ENCODE measurements around the gene RMI1. TPM values are rescaled to one million over a fixed set of nuclear protein-coding genes. Genes with fewer than 3 reads are reported as not detected.

The RMI1 gene
- total and polyA plus RNA-seq, 2 experiments from 2014 or later, result 4.2 to 5.8 TPM

- no peak for DNase-seq (ENCODE audit: low spot score)
- WGBS (ENCODE audit: low lambda C conversion rate, missing lambda C conversion rate), result 76% methylated on average over 4 of the region's 4 CpGs
Observed at GRCh38 chr9:83996126-83996525, 15.5 kb downstream of the RMI1 start.

GRCh38 chr9:83999141-83999918 is 18.7 kb downstream of the RMI1 start:
- no peaks in the 10 kb centered on the region for H3K36me3 ChIP-seq (replicated peaks; ENCODE audit: insufficient read depth, low read depth)
- H3K4me3 ChIP-seq, result no peak overlapping the region
- TF ChIP-seq EZH2 (IDR thresholded peaks at IDR 0.05; ENCODE audit: borderline replicate concordance), result no peak
- TF ChIP-seq CTCF (IDR thresholded peaks at IDR 0.05; ENCODE audit: poor library complexity), result no peak
- no peak for TF ChIP-seq EZH2phosphoT487 (IDR thresholded peaks at IDR 0.05; ENCODE audit: low read depth, severe bottlenecking, unreplicated experiment)
- DNase-seq (ENCODE audit: low spot score), result no peak
- peaks cover 12% of the 10 kb centered on the region for H3K79me2 ChIP-seq
- no peak overlapping the region for H3K4me2 ChIP-seq
- no peak overlapping the region for H2AFZ ChIP-seq
- H3K4me1 ChIP-seq (ENCODE audit: insufficient read depth), result no peaks in the 10 kb centered on the region
- no peaks in the 10 kb centered on the region for H4K20me1 ChIP-seq (ENCODE audit: insufficient read depth, poor library complexity, severe bottlenecking)
- no peaks in the 10 kb centered on the region for H3K9me3 ChIP-seq (ENCODE audit: low read depth)
- 70% methylated on average over 2 of the region's 2 CpGs for WGBS (ENCODE audit: low lambda C conversion rate, missing lambda C conversion rate)
- no peak overlapping the region for H3K27ac ChIP-seq
- no peaks in the 10 kb centered on the region for H3K27me3 ChIP-seq
- no peaks in the 10 kb centered on the region for H3K9me2 ChIP-seq (replicated peaks; ENCODE audit: insufficient read depth)

More at GRCh38 chr9:83996126-83996525, 15.5 kb downstream of the RMI1 start:
- H2AFZ ChIP-seq, result no peak overlapping the region
- H3K79me2 ChIP-seq, result peaks cover 18% of the 10 kb centered on the region
- no peak overlapping the region for H3K4me3 ChIP-seq
- no peaks in the 10 kb centered on the region for H3K27me3 ChIP-seq
- H3K9me2 ChIP-seq (replicated peaks; ENCODE audit: insufficient read depth), result no peaks in the 10 kb centered on the region
- H3K4me1 ChIP-seq (ENCODE audit: insufficient read depth), result no peaks in the 10 kb centered on the region
- H3K27ac ChIP-seq, result no peak overlapping the region
- H4K20me1 ChIP-seq (ENCODE audit: insufficient read depth, poor library complexity, severe bottlenecking), result no peaks in the 10 kb centered on the region
- H3K4me2 ChIP-seq, result no peak overlapping the region
- no peaks in the 10 kb centered on the region for H3K9me3 ChIP-seq (ENCODE audit: low read depth)
- no peaks in the 10 kb centered on the region for H3K36me3 ChIP-seq (replicated peaks; ENCODE audit: insufficient read depth, low read depth)
- TF ChIP-seq EZH2 (IDR thresholded peaks at IDR 0.05; ENCODE audit: borderline replicate concordance) (no peak), CTCF (IDR thresholded peaks at IDR 0.05; ENCODE audit: poor library complexity) (no peak), EZH2phosphoT487 (IDR thresholded peaks at IDR 0.05; ENCODE audit: low read depth, severe bottlenecking, unreplicated experiment) (no peak)

DNA sequence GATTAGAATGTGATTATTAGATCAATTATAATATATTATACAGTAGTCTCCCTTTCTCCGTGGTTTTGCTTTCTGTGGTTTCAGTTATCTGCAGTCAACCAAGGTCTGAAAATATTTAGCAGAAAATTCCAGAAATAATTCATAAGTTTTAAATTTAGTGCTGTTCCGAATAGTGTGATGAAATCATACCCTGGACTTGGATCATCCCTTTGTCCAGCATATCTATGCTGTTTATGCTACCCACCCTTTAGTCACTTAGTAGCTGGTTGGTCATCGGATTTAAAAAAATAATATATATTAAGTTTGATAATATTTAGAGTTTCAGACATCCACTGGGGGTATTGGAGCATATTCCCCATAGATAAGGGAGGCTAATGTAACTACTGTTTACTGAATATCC is 19.6 kb downstream of the RMI1 start:
- H4K20me1 ChIP-seq (ENCODE audit: insufficient read depth, poor library complexity, severe bottlenecking), result no peaks in the 10 kb centered on the region
- H3K79me2 ChIP-seq, result peaks cover 9% of the 10 kb centered on the region
- H3K27me3 ChIP-seq, result no peaks in the 10 kb centered on the region
- 90% methylated on average over 3 of the region's 3 CpGs for WGBS (ENCODE audit: low lambda C conversion rate, missing lambda C conversion rate)
- no peaks in the 10 kb centered on the region for H3K9me3 ChIP-seq (ENCODE audit: low read depth)
- no peaks in the 10 kb centered on the region for H3K4me1 ChIP-seq (ENCODE audit: insufficient read depth)
- no peaks in the 10 kb centered on the region for H3K36me3 ChIP-seq (replicated peaks; ENCODE audit: insufficient read depth, low read depth)
- H3K27ac ChIP-seq, result no peak overlapping the region
- H3K9me2 ChIP-seq (replicated peaks; ENCODE audit: insufficient read depth), result no peaks in the 10 kb centered on the region
- no peak overlapping the region for H3K4me2 ChIP-seq
- H2AFZ ChIP-seq, result no peak overlapping the region
- H3K4me3 ChIP-seq, result no peak overlapping the region
- TF ChIP-seq EZH2phosphoT487 (IDR thresholded peaks at IDR 0.05; ENCODE audit: low read depth, severe bottlenecking, unreplicated experiment), result no peak
- no peak for TF ChIP-seq CTCF (IDR thresholded peaks at IDR 0.05; ENCODE audit: poor library complexity)
- TF ChIP-seq EZH2 (IDR thresholded peaks at IDR 0.05; ENCODE audit: borderline replicate concordance), result no peak
- no peak for DNase-seq (ENCODE audit: low spot score)
